ENCODE data around the gene RHEX.
"Not testable (repeated sequence)": the region's sequence is repeated elsewhere in the genome, so short reads cannot be mapped to it uniquely, and the experiment has no call there.

The RHEX gene

GRCh38 chr1:206055069-206055625 is 2.2 kb downstream of the RHEX start:
- not testable (repeated sequence) for DNase-seq (ENCODE audit: low read depth, low spot score); H3K4me3 ChIP-seq (ENCODE audit: low read length)

- H3K4me3 ChIP-seq (ENCODE audit: low read length); DNase-seq (ENCODE audit: low read depth, low spot score): not testable (repeated sequence)
These were observed 2.8 kb downstream of the RHEX start for GRCh38 chr1:206055639-206056323.

GRCh38 chr1:206058289-206058926 is 5.4 kb downstream of the RHEX start:
- not testable (repeated sequence) for H3K4me3 ChIP-seq (ENCODE audit: low read length); DNase-seq (ENCODE audit: low read depth, low spot score)

GRCh38 chr1:206058927-206059292 is 5.9 kb downstream of the RHEX start:
- H3K4me3 ChIP-seq (ENCODE audit: low read length), result no peak overlapping the region
- DNase-seq (ENCODE audit: low read depth, low spot score), result no peak

GRCh38 chr1:206059355-206059915 is 6.5 kb downstream of the RHEX start:
- no peak for DNase-seq (ENCODE audit: low read depth, low spot score)
- H3K4me3 ChIP-seq (ENCODE audit: low read length), result no peak overlapping the region

GRCh38 chr1:206060844-206061243 is 7.9 kb downstream of the RHEX start:
- no peak for DNase-seq (ENCODE audit: low read depth, low spot score)
- no peak overlapping the region for H3K4me3 ChIP-seq (ENCODE audit: low read length)

- DNase-seq (ENCODE audit: low read depth, low spot score), result no peak
- no peak overlapping the region for H3K4me3 ChIP-seq (ENCODE audit: low read length)
These were observed 9.5 kb downstream of the RHEX start for GRCh38 chr1:206062464-206062863.

- not testable (repeated sequence) for DNase-seq (ENCODE audit: low read depth, low spot score); H3K4me3 ChIP-seq (ENCODE audit: low read length)
These were observed 11.0 kb downstream of the RHEX start for GRCh38 chr1:206064001-206064400.

GRCh38 chr1:206064501-206064900 is 11.5 kb downstream of the RHEX start:
- not testable (repeated sequence) for H3K4me3 ChIP-seq (ENCODE audit: low read length); DNase-seq (ENCODE audit: low read depth, low spot score)

- no peak overlapping the region for H3K4me3 ChIP-seq (ENCODE audit: low read length)
- DNase-seq (ENCODE audit: low read depth, low spot score), result no peak
These were observed 12.7 kb downstream of the RHEX start for GRCh38 chr1:206065547-206066145.

GRCh38 chr1:206066479-206067171 is 13.7 kb downstream of the RHEX start:
- no peak overlapping the region for H3K4me3 ChIP-seq (ENCODE audit: low read length)
- no peak for DNase-seq (ENCODE audit: low read depth, low spot score)

- peak overlapping the region; percentile 21; the same call in 1 of the 2 replicates for H3K4me3 ChIP-seq (ENCODE audit: low read length)
- DNase-seq (ENCODE audit: low read depth, low spot score), result no peak
These were observed 14.7 kb downstream of the RHEX start for GRCh38 chr1:206067486-206068227.

GRCh38 chr1:206068314-206068713 is 15.3 kb downstream of the RHEX start:
- DNase-seq (ENCODE audit: low read depth, low spot score), result no peak
- H3K4me3 ChIP-seq (ENCODE audit: low read length), result no peak overlapping the region

GRCh38 chr1:206070627-206071304 is 17.8 kb downstream of the RHEX start:
- no peak for DNase-seq (ENCODE audit: low read depth, low spot score)
- no peak overlapping the region for H3K4me3 ChIP-seq (ENCODE audit: low read length)

GRCh38 chr1:206074839-206075238 is 21.9 kb downstream of the RHEX start:
- no peak overlapping the region for H3K4me3 ChIP-seq (ENCODE audit: low read length)
- no peak for DNase-seq (ENCODE audit: low read depth, low spot score)

GRCh38 chr1:206075786-206076755 is 23.1 kb downstream of the RHEX start:
- no peak overlapping the region for H3K4me3 ChIP-seq (ENCODE audit: low read length)
- DNase-seq (ENCODE audit: low read depth, low spot score), result no peak

- no peak overlapping the region for H3K4me3 ChIP-seq (ENCODE audit: low read length)
- no peak for DNase-seq (ENCODE audit: low read depth, low spot score)
These were observed 26.2 kb downstream of the RHEX start for GRCh38 chr1:206079135-206079534.

Data from Jurkat, Clone E6-1 (cell line).